Measurements from ENCODE around the gene DNASE1L2.

Gene DNASE1L2

GRCh38 chr16:2277466-2278271 is 41.4 kb downstream of the DNASE1L2 start:
- Histone ChIP-seq H3K4me3 (ENCODE audit: low read length) (no peak overlapping the region), H3K9ac (ENCODE audit: low read length) (no peak overlapping the region), H3K4me1 (ENCODE audit: control insufficient read depth, insufficient read depth, low read length) (peaks cover 5% of the 10 kb centered on the region), H3K27me3 (replicated peaks; ENCODE audit: control insufficient read depth, insufficient read depth, low read length) (peaks cover 49% of the 10 kb centered on the region), H3K9me3 (ENCODE audit: control insufficient read depth, low read length) (no peaks in the 10 kb centered on the region), H3K36me3 (ENCODE audit: control insufficient read depth, insufficient read depth, low read length, severe bottlenecking) (no peaks in the 10 kb centered on the region)
- no peak for DNase-seq (ENCODE audit: low read depth)

- H3K9ac ChIP-seq (ENCODE audit: low read length): no peak overlapping the region
- H3K27me3 ChIP-seq (replicated peaks; ENCODE audit: control insufficient read depth, insufficient read depth, low read length): peaks cover 53% of the 10 kb centered on the region
- H3K36me3 ChIP-seq (ENCODE audit: control insufficient read depth, insufficient read depth, low read length, severe bottlenecking): no peaks in the 10 kb centered on the region
- H3K4me3 ChIP-seq (ENCODE audit: low read length): no peak overlapping the region
- H3K4me1 ChIP-seq (ENCODE audit: control insufficient read depth, insufficient read depth, low read length): peaks cover 5% of the 10 kb centered on the region
- H3K9me3 ChIP-seq (ENCODE audit: control insufficient read depth, low read length): no peaks in the 10 kb centered on the region
- DNase-seq (ENCODE audit: low read depth): no peak
These were observed 42.0 kb downstream of the DNASE1L2 start for GRCh38 chr16:2278272-2278608.

- DNase-seq (ENCODE audit: low read depth): no peak
- H3K9ac ChIP-seq (ENCODE audit: low read length): no peak overlapping the region
- H3K9me3 ChIP-seq (ENCODE audit: control insufficient read depth, low read length): no peaks in the 10 kb centered on the region
- H3K4me3 ChIP-seq (ENCODE audit: low read length): no peak overlapping the region
- H3K27me3 ChIP-seq (replicated peaks; ENCODE audit: control insufficient read depth, insufficient read depth, low read length): peaks cover 57% of the 10 kb centered on the region
- H3K36me3 ChIP-seq (ENCODE audit: control insufficient read depth, insufficient read depth, low read length, severe bottlenecking): no peaks in the 10 kb centered on the region
- H3K4me1 ChIP-seq (ENCODE audit: control insufficient read depth, insufficient read depth, low read length): peaks cover 5% of the 10 kb centered on the region
These were observed 42.9 kb downstream of the DNASE1L2 start for GRCh38 chr16:2278956-2279800.

GRCh38 chr16:2280461-2280860 is 44.2 kb downstream of the DNASE1L2 start:
- Histone ChIP-seq H3K36me3 (ENCODE audit: control insufficient read depth, insufficient read depth, low read length, severe bottlenecking) (no peaks in the 10 kb centered on the region), H3K9ac (ENCODE audit: low read length) (no peak overlapping the region), H3K4me1 (ENCODE audit: control insufficient read depth, insufficient read depth, low read length) (peaks cover 5% of the 10 kb centered on the region), H3K9me3 (ENCODE audit: control insufficient read depth, low read length) (no peaks in the 10 kb centered on the region), H3K27me3 (replicated peaks; ENCODE audit: control insufficient read depth, insufficient read depth, low read length) (peaks cover 57% of the 10 kb centered on the region), H3K4me3 (ENCODE audit: low read length) (no peak overlapping the region)
- DNase-seq (ENCODE audit: low read depth): no peak

- Histone ChIP-seq H3K4me1 (ENCODE audit: control insufficient read depth, insufficient read depth, low read length) (peaks cover under 1% of the 10 kb centered on the region), H3K9ac (ENCODE audit: low read length) (no peak overlapping the region), H3K36me3 (ENCODE audit: control insufficient read depth, insufficient read depth, low read length, severe bottlenecking) (no peaks in the 10 kb centered on the region), H3K4me3 (ENCODE audit: low read length) (no peak overlapping the region), H3K9me3 (ENCODE audit: control insufficient read depth, low read length) (no peaks in the 10 kb centered on the region), H3K27me3 (replicated peaks; ENCODE audit: control insufficient read depth, insufficient read depth, low read length) (peaks cover 57% of the 10 kb centered on the region)
- no peak for DNase-seq (ENCODE audit: low read depth)
These were observed 44.8 kb downstream of the DNASE1L2 start for GRCh38 chr16:2280981-2281542.

GRCh38 chr16:2282262-2282661 is 46.0 kb downstream of the DNASE1L2 start:
- peaks cover 61% of the 10 kb centered on the region for H3K27me3 ChIP-seq (replicated peaks; ENCODE audit: control insufficient read depth, insufficient read depth, low read length)
- H3K4me1 ChIP-seq (ENCODE audit: control insufficient read depth, insufficient read depth, low read length): no peaks in the 10 kb centered on the region
- H3K4me3 ChIP-seq (ENCODE audit: low read length): no peak overlapping the region
- DNase-seq (ENCODE audit: low read depth): no peak
- H3K9ac ChIP-seq (ENCODE audit: low read length): no peak overlapping the region
- no peaks in the 10 kb centered on the region for H3K9me3 ChIP-seq (ENCODE audit: control insufficient read depth, low read length)
- no peaks in the 10 kb centered on the region for H3K36me3 ChIP-seq (ENCODE audit: control insufficient read depth, insufficient read depth, low read length, severe bottlenecking)

- DNase-seq (ENCODE audit: low read depth): no peak
- Histone ChIP-seq H3K36me3 (ENCODE audit: control insufficient read depth, insufficient read depth, low read length, severe bottlenecking) (no peaks in the 10 kb centered on the region), H3K9ac (ENCODE audit: low read length) (no peak overlapping the region), H3K27me3 (replicated peaks; ENCODE audit: control insufficient read depth, insufficient read depth, low read length) (peaks cover 57% of the 10 kb centered on the region), H3K4me3 (ENCODE audit: low read length) (no peak overlapping the region), H3K4me1 (ENCODE audit: control insufficient read depth, insufficient read depth, low read length) (no peaks in the 10 kb centered on the region), H3K9me3 (ENCODE audit: control insufficient read depth, low read length) (no peaks in the 10 kb centered on the region)
These were observed 46.8 kb downstream of the DNASE1L2 start for GRCh38 chr16:2282866-2283555.

- Histone ChIP-seq H3K27me3 (replicated peaks; ENCODE audit: control insufficient read depth, insufficient read depth, low read length) (peaks cover 47% of the 10 kb centered on the region), H3K4me1 (ENCODE audit: control insufficient read depth, insufficient read depth, low read length) (no peaks in the 10 kb centered on the region), H3K36me3 (ENCODE audit: control insufficient read depth, insufficient read depth, low read length, severe bottlenecking) (no peaks in the 10 kb centered on the region), H3K9ac (ENCODE audit: low read length) (no peak overlapping the region), H3K9me3 (ENCODE audit: control insufficient read depth, low read length) (no peaks in the 10 kb centered on the region), H3K4me3 (ENCODE audit: low read length) (no peak overlapping the region)
- no peak for DNase-seq (ENCODE audit: low read depth)
These were observed 47.9 kb downstream of the DNASE1L2 start for GRCh38 chr16:2284001-2284770.

- Histone ChIP-seq H3K9ac (ENCODE audit: low read length) (no peak overlapping the region), H3K27me3 (replicated peaks; ENCODE audit: control insufficient read depth, insufficient read depth, low read length) (peaks cover 41% of the 10 kb centered on the region), H3K4me3 (ENCODE audit: low read length) (no peak overlapping the region), H3K9me3 (ENCODE audit: control insufficient read depth, low read length) (no peaks in the 10 kb centered on the region), H3K4me1 (ENCODE audit: control insufficient read depth, insufficient read depth, low read length) (no peaks in the 10 kb centered on the region), H3K36me3 (ENCODE audit: control insufficient read depth, insufficient read depth, low read length, severe bottlenecking) (no peaks in the 10 kb centered on the region)
- no peak for DNase-seq (ENCODE audit: low read depth)
These were observed 48.7 kb downstream of the DNASE1L2 start for GRCh38 chr16:2284797-2285576.

- no peak for DNase-seq (ENCODE audit: low read depth)
- no peaks in the 10 kb centered on the region for H3K36me3 ChIP-seq (ENCODE audit: control insufficient read depth, insufficient read depth, low read length, severe bottlenecking)
These were observed 49.5 kb downstream of the DNASE1L2 start for GRCh38 chr16:2285731-2286191.

More at GRCh38 chr16:2285731-2286191, 49.5 kb downstream of the DNASE1L2 start:
- Histone ChIP-seq H3K27me3 (replicated peaks; ENCODE audit: control insufficient read depth, insufficient read depth, low read length) (peaks cover 34% of the 10 kb centered on the region), H3K9me3 (ENCODE audit: control insufficient read depth, low read length) (no peaks in the 10 kb centered on the region), H3K4me3 (ENCODE audit: low read length) (no peak overlapping the region), H3K4me1 (ENCODE audit: control insufficient read depth, insufficient read depth, low read length) (no peaks in the 10 kb centered on the region), H3K9ac (ENCODE audit: low read length) (no peak overlapping the region)

Measured in adipocyte (in vitro differentiated cells).